Activated CD8-positive, alpha-beta T cell treated with anti-CD3 and anti-CD28 coated beads, Interleukin-2, amount 10 ng/mL, durations not matched to agents 7 days and 5 days (primary cell): ENCODE measurements around the gene POLR3G. TPM values are rescaled to one million over a fixed set of nuclear protein-coding genes. Genes with fewer than 3 reads are reported as not detected.

ENCODE experiments used
- ATAC-seq: fragments of 150-1000 bp; cut with Tn5 transposase; one replicate; pipeline ENCODE4 v1.10.0; 2021; ENCODE audit warnings: moderate library complexity
- CTCF ChIA-PET: fragments of 350-600 bp; sonication (Branson Sonifier 250); formaldehyde crosslinking; loops from one replicate; lab custom pipeline; 2021; ENCODE audit warnings: antibody characterized with exemption; lab: Charles Lee
- POLR2A ChIA-PET: fragments of 350-600 bp; sonication (Branson Sonifier 250); formaldehyde crosslinking; loops from one replicate; lab custom pipeline; 2021; ENCODE audit warnings: antibody characterized with exemption; lab: Charles Lee
- DNase-seq: peaks from one replicate; pipeline ENCODE4 v3.0.0-alpha.2; 2020
- H3K27ac Mint-ChIP-seq: one replicate; pipeline ENCODE4 v1.8.0; 2021; ENCODE audit warnings: mild to moderate bottlenecking, mixed read lengths
- H3K27me3 Mint-ChIP-seq: one replicate; pipeline ENCODE4 v1.8.0; 2021; ENCODE audit warnings: low read depth, mixed read lengths
- H3K36me3 Mint-ChIP-seq: one replicate; pipeline ENCODE4 v1.8.0; 2021; ENCODE audit warnings: low read depth, mixed read lengths
- H3K4me1 Mint-ChIP-seq: one replicate; pipeline ENCODE4 v1.8.0; 2021; ENCODE audit warnings: low read depth, mixed read lengths
- H3K4me3 Mint-ChIP-seq: one replicate; pipeline ENCODE4 v1.8.0; 2021; ENCODE audit warnings: mild to moderate bottlenecking, mixed read lengths
- H3K9me3 Mint-ChIP-seq: one replicate; pipeline ENCODE4 v1.8.0; 2022; ENCODE audit warnings: mixed read lengths; ENCODE audit not compliant: insufficient read depth
- total RNA-seq, 2 experiments: library from RNA; stranded (reverse); gene quantifications; one replicate each; pipeline ENCODE4 v1.2.3, GENCODE V29; 2021

The POLR3G gene, protein sequence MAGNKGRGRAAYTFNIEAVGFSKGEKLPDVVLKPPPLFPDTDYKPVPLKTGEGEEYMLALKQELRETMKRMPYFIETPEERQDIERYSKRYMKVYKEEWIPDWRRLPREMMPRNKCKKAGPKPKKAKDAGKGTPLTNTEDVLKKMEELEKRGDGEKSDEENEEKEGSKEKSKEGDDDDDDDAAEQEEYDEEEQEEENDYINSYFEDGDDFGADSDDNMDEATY
- total RNA-seq = 1 to 10 TPM; 5.5 to 5.8 TPM

DNA sequence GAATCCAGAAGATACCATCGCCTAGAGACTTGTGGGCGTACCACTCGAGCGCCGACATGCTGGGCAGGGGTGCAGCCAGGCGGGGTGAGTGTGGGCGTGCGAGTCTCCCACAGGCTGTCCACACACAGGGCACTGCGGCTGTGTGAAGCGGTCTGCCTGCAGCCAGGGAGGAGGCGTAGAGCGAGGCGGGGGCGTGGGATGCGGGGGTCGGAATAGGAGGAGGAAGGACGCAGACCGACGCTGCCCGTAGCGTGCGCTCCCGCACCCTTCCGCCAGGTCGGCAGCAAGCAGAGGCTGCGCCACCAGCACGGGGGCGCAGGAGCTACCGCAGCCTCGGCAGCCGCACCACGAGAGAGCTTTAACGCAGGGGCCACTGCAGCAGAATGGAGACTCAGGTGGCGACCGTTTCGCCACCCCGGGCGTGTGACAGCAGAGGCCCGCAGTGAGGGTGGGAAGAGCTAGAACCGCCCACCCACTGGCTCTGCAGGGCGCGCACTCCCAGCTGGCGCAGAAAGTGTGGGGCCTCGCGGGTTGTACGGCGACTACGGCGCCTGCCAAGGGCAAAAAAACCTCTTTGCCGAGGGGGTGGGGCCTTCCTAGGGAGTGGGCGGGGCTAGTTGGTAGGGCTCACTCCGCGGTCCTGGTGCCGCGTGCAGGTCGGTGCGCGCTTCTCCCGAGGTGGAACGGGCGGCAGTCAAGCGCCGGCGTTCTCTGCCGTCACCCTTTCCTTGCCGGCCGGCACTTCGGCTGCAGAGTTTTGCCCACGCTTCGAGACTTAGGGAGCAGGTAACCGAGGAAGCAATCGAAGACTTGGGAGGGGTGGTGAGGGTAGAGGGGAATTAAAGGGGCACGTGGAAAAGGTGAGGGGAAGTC lies at the start of gene POLR3G, which contains the start of gene MBLAC2:
POLR3G (plus strand) TSS at position 630 of the 873 bp plus-strand sequence. CDS start 10,704 bp downstream, outside the sequence.
MBLAC2 (minus strand) TSS at position 537 of the 873 bp plus-strand sequence; CDS start at position 58, 479 bp downstream.
- DNase-seq (peak; percentile 96), ATAC-seq (peak; percentile 89)
- peak within 1 kb of the TSS; percentile 89 for H3K4me3 Mint-ChIP-seq
- H3K27ac Mint-ChIP-seq = peak within 1 kb of the TSS; percentile 92
- no peaks in the 10 kb centered on the region for H3K27me3 Mint-ChIP-seq
- ChIA-PET POLR2A (interaction anchor here (0.6 to 1.7 kb wide), 6 partner anchors 26 to 64 kb away, joined by 3 to 17 read pairs (median 4); partner anchors contain the start of gene CETN3), CTCF (interaction anchor here (0.6 to 3.4 kb wide), 10 partner anchors 10 to 64 kb away, joined by 3 to 14 read pairs (median 4); partner anchors contain the start of gene LYSMD3)
- peaks cover 29% of the 10 kb centered on the region for H3K4me1 Mint-ChIP-seq
- H3K36me3 Mint-ChIP-seq = peaks cover 7% of the 10 kb centered on the region
- peaks cover 2% of the 10 kb centered on the region for H3K9me3 Mint-ChIP-seq

DNA sequence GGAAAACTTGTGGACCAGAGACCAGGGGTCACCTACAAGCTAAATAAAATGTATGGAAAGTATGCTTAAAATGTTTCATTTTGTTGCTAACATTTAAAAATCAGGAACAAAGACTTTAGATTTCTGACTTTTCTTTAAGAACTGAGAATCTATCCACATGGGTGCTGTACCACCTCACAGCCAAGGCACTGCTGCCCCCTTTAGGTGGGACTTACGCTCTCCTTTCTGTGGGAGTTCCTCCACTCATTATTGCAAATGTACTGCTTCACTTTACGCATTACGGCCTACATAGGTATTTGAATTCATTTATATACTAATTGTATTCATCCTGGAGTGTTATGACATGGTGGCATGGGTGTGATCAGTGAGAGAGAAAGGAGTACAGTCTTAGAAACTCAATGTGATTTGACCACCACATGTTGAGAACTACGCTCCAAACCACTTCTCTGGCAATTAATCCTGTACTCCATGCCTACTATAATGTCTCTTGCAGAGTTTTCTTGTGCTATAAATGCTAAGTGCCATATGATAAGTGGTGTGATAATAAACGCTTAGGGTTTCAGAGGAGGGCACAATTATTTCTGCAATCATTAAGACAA lies 40.4 kb upstream of the POLR3G start:
- no peak overlapping the region for H3K4me3 Mint-ChIP-seq
- H3K4me1 Mint-ChIP-seq = no peaks in the 10 kb centered on the region
- DNase-seq (peak; percentile 60), ATAC-seq (peak; percentile 81)
- CTCF ChIA-PET = interaction anchor here (0.8 to 2.0 kb wide), 3 partner anchors 17 to 170 kb away, joined by 3 to 9 read pairs (median 4); no protein-coding TSS in a partner anchor
- H3K27me3 Mint-ChIP-seq = peaks cover 16% of the 10 kb centered on the region
- no peaks in the 10 kb centered on the region for H3K9me3 Mint-ChIP-seq
- POLR2A ChIA-PET = no interaction called here
- no peaks in the 10 kb centered on the region for H3K36me3 Mint-ChIP-seq
- no peak overlapping the region for H3K27ac Mint-ChIP-seq

DNA sequence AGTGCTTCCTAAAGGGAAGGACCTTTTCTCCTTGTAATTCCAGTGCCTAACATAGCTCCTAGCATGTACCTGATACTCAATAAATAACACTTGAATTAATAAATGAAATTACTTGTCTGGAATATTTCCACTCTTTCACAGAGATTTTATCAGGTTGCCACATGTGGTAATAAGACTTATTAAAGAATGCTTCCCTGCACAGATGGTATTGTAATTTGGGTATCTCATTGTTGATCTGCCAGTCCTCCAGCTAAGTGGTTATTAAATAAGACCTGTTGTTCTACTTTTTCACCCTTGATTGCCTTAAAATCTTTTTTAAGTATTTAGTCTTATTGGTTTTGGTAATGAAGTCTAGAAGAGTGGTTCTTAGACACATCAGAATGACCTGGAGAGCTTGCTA lies 37.0 kb upstream of the POLR3G start:
- DNase-seq (no peak), ATAC-seq (no peak)
- POLR2A ChIA-PET = no interaction called here
- Mint-ChIP-seq H3K27me3 (peaks cover 10% of the 10 kb centered on the region), H3K36me3 (no peaks in the 10 kb centered on the region), H3K9me3 (no peaks in the 10 kb centered on the region), H3K27ac (no peak overlapping the region), H3K4me1 (peaks cover 7% of the 10 kb centered on the region), H3K4me3 (no peak overlapping the region)
- CTCF ChIA-PET = interaction anchor here (1.2 to 8.3 kb wide), 4 partner anchors 14 to 346 kb away, joined by 3 to 76 read pairs (median 14); partner anchors contain the start of genes CETN3 and LYSMD3

DNA sequence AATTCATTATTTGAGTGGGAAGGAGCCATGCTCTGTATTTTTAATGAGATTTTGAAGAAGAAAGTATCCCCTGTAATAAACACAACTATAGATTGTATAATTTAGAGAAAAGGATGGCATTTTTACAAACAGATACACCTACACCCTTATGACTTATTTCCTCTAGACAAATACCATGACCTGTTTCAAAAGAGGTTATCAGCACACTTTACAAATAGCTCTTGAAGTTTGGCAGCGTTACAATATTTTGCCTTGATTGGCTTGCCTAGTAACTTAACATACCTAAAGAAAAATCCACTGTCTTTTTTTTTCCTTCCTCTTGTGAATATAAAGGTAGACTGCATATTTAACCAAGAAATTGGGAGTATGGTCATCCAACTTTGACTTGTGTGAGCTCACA lies 36.6 kb upstream of the POLR3G start:
- POLR2A ChIA-PET = no interaction called here
- H3K27ac Mint-ChIP-seq = no peak overlapping the region
- no peak for ATAC-seq
- no peak overlapping the region for H3K4me3 Mint-ChIP-seq
- no peaks in the 10 kb centered on the region for H3K9me3 Mint-ChIP-seq
- peaks cover 10% of the 10 kb centered on the region for H3K27me3 Mint-ChIP-seq
- DNase-seq = no peak
- no peaks in the 10 kb centered on the region for H3K36me3 Mint-ChIP-seq
- CTCF ChIA-PET = interaction anchor here (1.2 to 8.3 kb wide), 4 partner anchors 13 to 346 kb away, joined by 3 to 76 read pairs (median 14); partner anchors contain the start of genes CETN3 and LYSMD3
- H3K4me1 Mint-ChIP-seq = peaks cover 7% of the 10 kb centered on the region

DNA sequence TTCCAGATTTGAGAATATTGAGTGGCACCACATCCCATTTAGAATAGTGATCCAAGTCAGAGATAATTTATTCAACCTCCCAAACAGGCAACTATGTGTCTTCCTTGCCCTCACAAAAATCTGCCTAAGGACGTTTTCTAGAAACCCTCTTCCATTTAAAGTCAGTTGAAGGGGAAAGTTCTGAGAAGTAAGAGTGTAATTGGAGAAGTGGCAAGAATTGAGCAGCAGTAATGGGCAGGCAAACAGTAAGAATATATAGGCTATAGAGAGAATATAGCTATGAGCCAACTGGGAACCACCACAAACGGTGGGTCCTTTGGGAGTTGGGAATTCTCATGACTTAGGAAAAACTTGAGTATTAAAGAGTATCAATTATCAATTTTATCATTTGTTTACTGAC lies 34.0 kb upstream of the POLR3G start:
- CTCF ChIA-PET = interaction anchor here (1.1 to 8.3 kb wide), 6 partner anchors 17 to 343 kb away, joined by 3 to 76 read pairs (median 5); partner anchors contain the start of gene LYSMD3
- DNase-seq (no peak), ATAC-seq (no peak)
- Mint-ChIP-seq H3K27ac (no peak overlapping the region), H3K4me1 (peaks cover 7% of the 10 kb centered on the region), H3K36me3 (no peaks in the 10 kb centered on the region), H3K27me3 (peaks cover 13% of the 10 kb centered on the region), H3K9me3 (no peaks in the 10 kb centered on the region), H3K4me3 (peak overlapping the region; percentile 75)
- POLR2A ChIA-PET = no interaction called here

DNA sequence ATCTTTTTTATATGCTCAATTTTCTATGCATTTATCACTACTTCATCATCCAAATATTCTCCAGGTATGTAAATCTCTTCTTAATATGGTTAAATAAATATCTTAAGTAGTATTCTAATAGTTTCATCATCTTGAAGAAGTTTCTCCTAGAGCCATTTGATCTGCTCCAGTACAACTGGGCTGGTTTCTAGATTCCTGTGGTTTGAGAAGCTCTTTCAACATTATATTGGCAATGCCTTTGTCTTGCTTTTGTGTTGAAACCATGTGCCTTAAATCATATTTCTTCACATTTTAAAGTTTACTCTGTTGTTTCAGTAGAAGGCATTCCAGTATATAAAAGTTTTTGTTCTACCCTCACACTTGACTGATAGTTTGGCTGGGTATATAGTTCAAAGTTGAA lies 27.7 kb upstream of the POLR3G start:
- H3K4me1 Mint-ChIP-seq = no peaks in the 10 kb centered on the region
- H3K27me3 Mint-ChIP-seq = peaks cover 3% of the 10 kb centered on the region
- no peak overlapping the region for H3K4me3 Mint-ChIP-seq
- H3K9me3 Mint-ChIP-seq = no peaks in the 10 kb centered on the region
- DNase-seq (no peak), ATAC-seq (no peak)
- ChIA-PET CTCF (no interaction called here), POLR2A (no interaction called here)
- no peak overlapping the region for H3K27ac Mint-ChIP-seq
- H3K36me3 Mint-ChIP-seq = no peaks in the 10 kb centered on the region

DNA sequence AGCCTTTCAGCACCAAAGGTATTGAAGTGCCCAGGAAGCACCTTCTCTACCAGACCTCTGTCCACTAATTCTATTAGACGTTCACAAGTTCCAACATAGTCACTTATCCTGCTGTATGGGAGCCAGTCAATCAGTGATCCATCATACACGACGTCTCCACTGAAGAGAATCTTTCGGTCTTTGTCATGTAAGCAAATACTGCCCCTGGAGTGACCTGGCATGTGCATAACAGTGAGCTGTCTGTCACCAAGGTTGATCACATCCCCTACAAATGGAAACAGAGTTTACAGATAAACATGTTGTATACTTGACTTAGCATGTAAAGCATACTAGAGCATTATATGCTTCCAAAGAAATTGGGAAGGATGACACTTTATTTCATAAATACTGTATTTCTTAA lies 13.4 kb upstream of the POLR3G start:
- no peak for ATAC-seq
- H3K4me3 Mint-ChIP-seq = no peak overlapping the region
- CTCF ChIA-PET = interaction anchor here (0.9 to 1.8 kb wide), 4 partner anchors 9 to 69 kb away, joined by 4 to 10 read pairs (median 4); partner anchors contain the start of genes LYSMD3, MBLAC2 and POLR3G

DNA sequence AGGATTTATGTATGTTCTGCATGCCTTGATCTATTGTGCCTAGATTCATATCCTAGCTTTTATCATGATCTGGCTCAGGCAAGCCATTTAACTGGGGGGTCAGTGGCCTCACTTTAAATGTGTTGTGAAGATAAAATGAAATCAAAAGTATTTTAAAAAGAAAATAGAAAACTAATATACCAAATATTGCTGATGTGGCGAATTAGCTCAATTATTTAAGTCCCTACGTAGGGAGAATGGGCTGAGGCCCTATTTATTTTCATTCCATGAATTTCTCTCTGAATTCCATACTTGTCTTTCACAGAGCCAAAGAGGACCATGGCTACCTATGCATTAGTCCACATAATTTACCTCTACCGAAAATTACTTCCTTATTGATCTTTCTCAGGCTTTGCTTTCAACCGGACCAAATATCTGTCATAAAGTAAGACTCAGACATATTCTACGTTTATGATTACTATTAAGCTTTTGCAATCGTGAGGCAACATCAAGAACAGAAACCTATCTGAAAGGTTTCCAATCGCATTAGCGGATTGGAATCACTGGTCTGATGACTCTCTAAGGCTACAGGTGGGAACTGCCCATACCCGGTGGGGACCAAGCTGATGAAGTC lies 1.8 kb upstream of the POLR3G start:
- POLR2A ChIA-PET = interaction anchor here (0.8 to 2.4 kb wide), 3 partner anchors 9 to 63 kb away, joined by 3 to 13 read pairs (median 3); partner anchors contain the start of gene CETN3
- no peaks in the 10 kb centered on the region for H3K27me3 Mint-ChIP-seq
- DNase-seq (no peak), ATAC-seq (no peak)
- H3K27ac Mint-ChIP-seq = peak overlapping the region; percentile 92
- CTCF ChIA-PET = interaction anchor here (0.6 to 2.4 kb wide), 6 partner anchors 11 to 63 kb away, joined by 3 to 11 read pairs (median 4); partner anchors contain the start of genes CETN3 and LYSMD3
- H3K9me3 Mint-ChIP-seq = peaks cover 6% of the 10 kb centered on the region
- peak overlapping the region; percentile 89 for H3K4me3 Mint-ChIP-seq
- peaks cover 19% of the 10 kb centered on the region for H3K36me3 Mint-ChIP-seq
- H3K4me1 Mint-ChIP-seq = peaks cover 29% of the 10 kb centered on the region

More for the DNA sequence above, 13.4 kb upstream of the POLR3G start:
- POLR2A ChIA-PET = interaction anchor here (0.8 kb wide), 1 partner anchor 12 kb away, joined by 3 read pairs; no protein-coding TSS in a partner anchor
- DNase-seq = no peak
- no peak overlapping the region for H3K27ac Mint-ChIP-seq
- H3K4me1 Mint-ChIP-seq = no peaks in the 10 kb centered on the region
- H3K9me3 Mint-ChIP-seq = no peaks in the 10 kb centered on the region
- peaks cover 2% of the 10 kb centered on the region for H3K36me3 Mint-ChIP-seq
- no peaks in the 10 kb centered on the region for H3K27me3 Mint-ChIP-seq

DNA sequence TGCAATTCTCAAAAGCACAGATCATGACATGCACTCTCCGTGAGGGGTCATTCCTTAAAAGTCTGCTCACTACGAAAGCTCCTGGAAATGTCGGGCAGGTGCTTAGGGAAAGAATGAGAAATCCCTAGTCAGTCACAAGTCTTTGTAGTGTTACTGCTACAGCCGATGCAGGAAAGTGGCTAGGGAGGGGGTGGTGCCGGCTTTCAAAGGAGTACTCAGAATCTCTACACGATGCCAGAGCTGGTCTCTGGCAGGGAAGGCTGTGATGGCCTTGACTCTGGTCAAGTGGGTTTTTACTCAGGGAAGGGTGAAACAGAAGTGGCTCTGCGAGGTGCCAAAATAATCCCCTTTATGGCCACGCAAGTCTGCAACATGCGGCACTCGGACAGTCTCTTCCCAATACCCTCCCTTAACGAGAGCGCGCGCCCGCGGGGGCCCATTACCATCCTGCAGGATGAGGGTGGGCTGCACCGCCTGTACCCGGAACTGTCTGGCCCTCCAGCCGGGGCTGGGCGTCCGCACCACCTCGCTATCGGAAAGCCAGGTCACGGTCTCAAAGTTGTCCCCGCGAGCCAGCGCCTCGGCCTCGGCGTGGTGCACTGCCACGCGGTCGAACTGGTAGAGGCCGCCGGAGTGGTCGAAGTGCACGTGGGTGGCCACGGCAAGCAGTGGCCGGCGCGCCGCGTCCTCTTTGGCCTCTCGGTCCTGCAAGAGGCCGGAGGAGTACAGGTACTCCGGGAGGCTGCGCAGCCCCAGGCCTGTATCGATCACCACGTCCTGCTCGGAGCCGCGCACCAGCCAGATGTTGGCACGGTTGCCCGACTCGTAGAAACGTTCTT lies 1.0 kb upstream of the POLR3G start:
- H3K27ac Mint-ChIP-seq = peak overlapping the region; percentile 92
- ChIA-PET CTCF (interaction anchor here (0.6 to 3.4 kb wide), 10 partner anchors 12 to 64 kb away, joined by 3 to 14 read pairs (median 4); partner anchors contain the start of genes CETN3 and LYSMD3), POLR2A (interaction anchor here (0.6 to 2.4 kb wide), 8 partner anchors 10 to 63 kb away, joined by 3 to 17 read pairs (median 3); partner anchors contain the start of gene CETN3)
- H3K9me3 Mint-ChIP-seq = peaks cover 6% of the 10 kb centered on the region
- H3K4me3 Mint-ChIP-seq = peak overlapping the region; percentile 89
- DNase-seq (peak; percentile 40), ATAC-seq (peak; percentile 7)
- H3K27me3 Mint-ChIP-seq = no peaks in the 10 kb centered on the region
- peaks cover 14% of the 10 kb centered on the region for H3K36me3 Mint-ChIP-seq
- H3K4me1 Mint-ChIP-seq = peaks cover 29% of the 10 kb centered on the region
